ENCODE data around the gene SUMO2. TPM values are rescaled to one million over a fixed set of nuclear protein-coding genes. Genes with fewer than 3 reads are reported as not detected.

The SUMO2 gene
- total and polyA plus RNA-seq, 9 of the 15 experiments (the other 6 are each of a cell fraction or from before 2014, with no cell fraction given) = 157 to 733 (median 419) TPM

- TF ChIP-seq, protein P1, sequence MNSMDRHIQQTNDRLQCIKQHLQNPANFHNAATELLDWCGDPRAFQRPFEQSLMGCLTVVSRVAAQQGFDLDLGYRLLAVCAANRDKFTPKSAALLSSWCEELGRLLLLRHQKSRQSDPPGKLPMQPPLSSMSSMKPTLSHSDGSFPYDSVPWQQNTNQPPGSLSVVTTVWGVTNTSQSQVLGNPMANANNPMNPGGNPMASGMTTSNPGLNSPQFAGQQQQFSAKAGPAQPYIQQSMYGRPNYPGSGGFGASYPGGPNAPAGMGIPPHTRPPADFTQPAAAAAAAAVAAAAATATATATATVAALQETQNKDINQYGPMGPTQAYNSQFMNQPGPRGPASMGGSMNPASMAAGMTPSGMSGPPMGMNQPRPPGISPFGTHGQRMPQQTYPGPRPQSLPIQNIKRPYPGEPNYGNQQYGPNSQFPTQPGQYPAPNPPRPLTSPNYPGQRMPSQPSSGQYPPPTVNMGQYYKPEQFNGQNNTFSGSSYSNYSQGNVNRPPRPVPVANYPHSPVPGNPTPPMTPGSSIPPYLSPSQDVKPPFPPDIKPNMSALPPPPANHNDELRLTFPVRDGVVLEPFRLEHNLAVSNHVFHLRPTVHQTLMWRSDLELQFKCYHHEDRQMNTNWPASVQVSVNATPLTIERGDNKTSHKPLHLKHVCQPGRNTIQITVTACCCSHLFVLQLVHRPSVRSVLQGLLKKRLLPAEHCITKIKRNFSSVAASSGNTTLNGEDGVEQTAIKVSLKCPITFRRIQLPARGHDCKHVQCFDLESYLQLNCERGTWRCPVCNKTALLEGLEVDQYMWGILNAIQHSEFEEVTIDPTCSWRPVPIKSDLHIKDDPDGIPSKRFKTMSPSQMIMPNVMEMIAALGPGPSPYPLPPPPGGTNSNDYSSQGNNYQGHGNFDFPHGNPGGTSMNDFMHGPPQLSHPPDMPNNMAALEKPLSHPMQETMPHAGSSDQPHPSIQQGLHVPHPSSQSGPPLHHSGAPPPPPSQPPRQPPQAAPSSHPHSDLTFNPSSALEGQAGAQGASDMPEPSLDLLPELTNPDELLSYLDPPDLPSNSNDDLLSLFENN (IDR thresholded peaks at IDR 0.05; ENCODE audit: low read depth in 2 of 2, low read length in 2 of 2) = peak in 1 of 2 experiments; percentile 90; a peak in 2 of 4 replicates
- TF ChIP-seq SETDB1 (IDR thresholded peaks at IDR 0.05; ENCODE audit: low read length) = no peak
- TF ChIP-seq ZNF212 (CRISPR knock-in tag; IDR thresholded peaks at IDR 0.05) = 0 out of 2 replicates have a peak, but pooled peaks have one; percentile 79
- TF ChIP-seq HCFC1 (IDR thresholded peaks at IDR 0.05; ENCODE audit: low read depth, low read length) = peak; percentile 34; the same call in 1 of the 2 replicates
- peak; percentile 89 for TF ChIP-seq RBM22 (IDR thresholded peaks at IDR 0.05; ENCODE audit: low read depth, low read length, poor library complexity, severe bottlenecking)
- TF ChIP-seq ZNF436 (CRISPR knock-in tag; IDR thresholded peaks at IDR 0.05) = peak; percentile 62
- peak; percentile 99 for TF ChIP-seq U2AF1 (optimal IDR thresholded peaks at IDR 0.05; ENCODE audit: low read depth, low read length)
- TF ChIP-seq HDAC8 (tag; IDR thresholded peaks at IDR 0.05) = no peak
- no peak for TF ChIP-seq ZNF507 (tag; conservative IDR thresholded peaks at IDR 0.05)
- TF ChIP-seq LCOR (CRISPR knock-in tag; IDR thresholded peaks at IDR 0.05) = peak; percentile 66
- TF ChIP-seq, protein P2, sequence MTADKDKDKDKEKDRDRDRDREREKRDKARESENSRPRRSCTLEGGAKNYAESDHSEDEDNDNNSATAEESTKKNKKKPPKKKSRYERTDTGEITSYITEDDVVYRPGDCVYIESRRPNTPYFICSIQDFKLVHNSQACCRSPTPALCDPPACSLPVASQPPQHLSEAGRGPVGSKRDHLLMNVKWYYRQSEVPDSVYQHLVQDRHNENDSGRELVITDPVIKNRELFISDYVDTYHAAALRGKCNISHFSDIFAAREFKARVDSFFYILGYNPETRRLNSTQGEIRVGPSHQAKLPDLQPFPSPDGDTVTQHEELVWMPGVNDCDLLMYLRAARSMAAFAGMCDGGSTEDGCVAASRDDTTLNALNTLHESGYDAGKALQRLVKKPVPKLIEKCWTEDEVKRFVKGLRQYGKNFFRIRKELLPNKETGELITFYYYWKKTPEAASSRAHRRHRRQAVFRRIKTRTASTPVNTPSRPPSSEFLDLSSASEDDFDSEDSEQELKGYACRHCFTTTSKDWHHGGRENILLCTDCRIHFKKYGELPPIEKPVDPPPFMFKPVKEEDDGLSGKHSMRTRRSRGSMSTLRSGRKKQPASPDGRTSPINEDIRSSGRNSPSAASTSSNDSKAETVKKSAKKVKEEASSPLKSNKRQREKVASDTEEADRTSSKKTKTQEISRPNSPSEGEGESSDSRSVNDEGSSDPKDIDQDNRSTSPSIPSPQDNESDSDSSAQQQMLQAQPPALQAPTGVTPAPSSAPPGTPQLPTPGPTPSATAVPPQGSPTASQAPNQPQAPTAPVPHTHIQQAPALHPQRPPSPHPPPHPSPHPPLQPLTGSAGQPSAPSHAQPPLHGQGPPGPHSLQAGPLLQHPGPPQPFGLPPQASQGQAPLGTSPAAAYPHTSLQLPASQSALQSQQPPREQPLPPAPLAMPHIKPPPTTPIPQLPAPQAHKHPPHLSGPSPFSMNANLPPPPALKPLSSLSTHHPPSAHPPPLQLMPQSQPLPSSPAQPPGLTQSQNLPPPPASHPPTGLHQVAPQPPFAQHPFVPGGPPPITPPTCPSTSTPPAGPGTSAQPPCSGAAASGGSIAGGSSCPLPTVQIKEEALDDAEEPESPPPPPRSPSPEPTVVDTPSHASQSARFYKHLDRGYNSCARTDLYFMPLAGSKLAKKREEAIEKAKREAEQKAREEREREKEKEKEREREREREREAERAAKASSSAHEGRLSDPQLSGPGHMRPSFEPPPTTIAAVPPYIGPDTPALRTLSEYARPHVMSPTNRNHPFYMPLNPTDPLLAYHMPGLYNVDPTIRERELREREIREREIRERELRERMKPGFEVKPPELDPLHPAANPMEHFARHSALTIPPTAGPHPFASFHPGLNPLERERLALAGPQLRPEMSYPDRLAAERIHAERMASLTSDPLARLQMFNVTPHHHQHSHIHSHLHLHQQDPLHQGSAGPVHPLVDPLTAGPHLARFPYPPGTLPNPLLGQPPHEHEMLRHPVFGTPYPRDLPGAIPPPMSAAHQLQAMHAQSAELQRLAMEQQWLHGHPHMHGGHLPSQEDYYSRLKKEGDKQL (CRISPR knock-in tag; IDR thresholded peaks at IDR 0.05; ENCODE audit: borderline replicate concordance) = 0 out of 2 replicates have a peak, but pooled peaks have one; percentile 47
- TF ChIP-seq NONO (IDR thresholded peaks at IDR 0.05; ENCODE audit: low read depth in 2 of 2, low read length in 1 of 2) = peak; percentile 93 to 97
- TF ChIP-seq, protein P3, sequence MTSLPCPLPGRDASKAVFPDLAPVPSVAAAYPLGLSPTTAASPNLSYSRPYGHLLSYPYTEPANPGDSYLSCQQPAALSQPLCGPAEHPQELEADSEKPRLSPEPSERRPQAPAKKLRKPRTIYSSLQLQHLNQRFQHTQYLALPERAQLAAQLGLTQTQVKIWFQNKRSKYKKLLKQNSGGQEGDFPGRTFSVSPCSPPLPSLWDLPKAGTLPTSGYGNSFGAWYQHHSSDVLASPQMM (CRISPR knock-in tag; IDR thresholded peaks at IDR 0.05) = no peak
- TF ChIP-seq TARDBP (IDR thresholded peaks at IDR 0.05) = no peak
- 0 out of 2 replicates have a peak, but pooled peaks have one; percentile 22 for TF ChIP-seq SMAD3 (CRISPR knock-in tag; conservative IDR thresholded peaks at IDR 0.05)
- no peak for TF ChIP-seq IFI16 (CRISPR knock-in tag; IDR thresholded peaks at IDR 0.05)
- TF ChIP-seq TBL1XR1 (IDR thresholded peaks at IDR 0.05; ENCODE audit: low read length in 2 of 2) = peak; percentile 13 to 78; a peak in 2 of 4 replicates
- peak; percentile 56 to 63; a peak in 3 of 4 replicates for TF ChIP-seq KDM1A (IDR thresholded peaks at IDR 0.05)
Measured at GRCh38 chr17:75154195-75155106, 28.3 kb downstream of the SUMO2 start, which contains the start of gene JPT1 (continued).

Measured in K562 (cell line).